HEK293T (cell line): ENCODE measurements around the gene HOMER2.
"Not testable (repeated sequence)": the region's sequence is repeated elsewhere in the genome, so short reads cannot be mapped to it uniquely, and the experiment has no call there.

ENCODE experiments used
- BHLHE40 ChIP-seq: fragments of 450-650 bp; IDR thresholded peaks from 2 replicates; pipeline ENCODE4 v1.6.1; 2016; ENCODE audit warnings: mild to moderate bottlenecking, moderate library complexity, borderline replicate concordance
- ELF4 ChIP-seq: fragments of 450-650 bp; IDR thresholded peaks from 2 replicates; pipeline ENCODE4 v1.6.1; 2017; ENCODE audit warnings: antibody characterized with exemption
- FOXA1 ChIP-seq: fragments of 450-650 bp; IDR thresholded peaks from 2 replicates; pipeline ENCODE4 v1.6.1; 2016; ENCODE audit warnings: mild to moderate bottlenecking
- L3MBTL2 ChIP-seq: fragments of 450-650 bp; conservative IDR thresholded peaks from 2 replicates; pipeline ENCODE4 v1.6.1; 2016; ENCODE audit warnings: mild to moderate bottlenecking
- SP1 ChIP-seq: fragments of 450-650 bp; IDR thresholded peaks from 2 replicates; pipeline ENCODE4 v1.6.1; 2017

GRCh38 chr15:82893473-82893872 lies 59.0 kb downstream of the HOMER2 start:
- TF ChIP-seq L3MBTL2, ELF4, BHLHE40, SP1, FOXA1: not testable (repeated sequence)
